A673 (cell line): Measurements from ENCODE around the gene LRRIQ4.

Experiments used
- EZH2 ChIP-seq: fragments of 200-600 bp; sonication (generic); IDR thresholded peaks from 2 replicates; pipeline ENCODE4 v1.6.1; 2017; ENCODE audit warnings: borderline replicate concordance, low read depth, mild to moderate bottlenecking, mixed read lengths, antibody characterized with exemption, low read length; ENCODE audit not compliant: poor library complexity, severe bottlenecking
- TF ChIP-seq, protein P1 (sequence below): fragments of 300-800, 200-600 bp; sonication (generic); conservative IDR thresholded peaks from 2 replicates; pipeline ENCODE4 v1.5.1; 2017; ENCODE audit warnings: low read depth, mild to moderate bottlenecking, antibody characterized with exemption, low read length, moderate library complexity, mixed read lengths

DNA sequence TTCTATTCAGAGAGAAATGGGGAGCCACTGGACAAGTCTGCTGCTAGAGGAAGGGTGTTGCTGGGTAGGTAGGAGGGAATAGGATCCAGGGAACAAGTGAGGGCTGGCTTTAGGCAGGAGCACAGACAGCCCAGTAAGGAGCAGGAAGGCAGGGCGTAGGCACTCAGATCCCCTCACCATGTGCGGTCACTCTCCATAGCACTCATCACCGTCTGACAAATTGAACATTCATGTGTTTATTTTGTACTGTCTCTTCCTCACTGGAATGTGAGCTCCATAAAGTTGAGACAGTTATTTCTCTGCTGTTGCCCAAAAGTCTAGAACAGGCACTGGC lies 24.2 kb downstream of the LRRIQ4 start:
- TF ChIP-seq, protein P1, sequence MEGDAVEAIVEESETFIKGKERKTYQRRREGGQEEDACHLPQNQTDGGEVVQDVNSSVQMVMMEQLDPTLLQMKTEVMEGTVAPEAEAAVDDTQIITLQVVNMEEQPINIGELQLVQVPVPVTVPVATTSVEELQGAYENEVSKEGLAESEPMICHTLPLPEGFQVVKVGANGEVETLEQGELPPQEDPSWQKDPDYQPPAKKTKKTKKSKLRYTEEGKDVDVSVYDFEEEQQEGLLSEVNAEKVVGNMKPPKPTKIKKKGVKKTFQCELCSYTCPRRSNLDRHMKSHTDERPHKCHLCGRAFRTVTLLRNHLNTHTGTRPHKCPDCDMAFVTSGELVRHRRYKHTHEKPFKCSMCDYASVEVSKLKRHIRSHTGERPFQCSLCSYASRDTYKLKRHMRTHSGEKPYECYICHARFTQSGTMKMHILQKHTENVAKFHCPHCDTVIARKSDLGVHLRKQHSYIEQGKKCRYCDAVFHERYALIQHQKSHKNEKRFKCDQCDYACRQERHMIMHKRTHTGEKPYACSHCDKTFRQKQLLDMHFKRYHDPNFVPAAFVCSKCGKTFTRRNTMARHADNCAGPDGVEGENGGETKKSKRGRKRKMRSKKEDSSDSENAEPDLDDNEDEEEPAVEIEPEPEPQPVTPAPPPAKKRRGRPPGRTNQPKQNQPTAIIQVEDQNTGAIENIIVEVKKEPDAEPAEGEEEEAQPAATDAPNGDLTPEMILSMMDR: no peak
- no peak for TF ChIP-seq EZH2
